HepG2 (cell line): ENCODE measurements around the gene SERINC4. TPM values are rescaled to one million over a fixed set of nuclear protein-coding genes. Genes with fewer than 3 reads are reported as not detected.

Experiments used
- ATAC-seq: fragments of 200-7000 bp; cut with Tn5 transposase; 3 replicates; pipeline ENCODE4 v1.9.1; 2020; ENCODE audit warnings: mild to moderate bottlenecking, moderate library complexity
- BruUV-seq: library from RNA; stranded (reverse); fragments of 400-500 nt; replicated peaks from 2 replicates; lab custom pipeline; 2021; lab: Mats Ljungman, UMichigan
- CTCF ChIA-PET: fragments of 300-600 bp; formaldehyde crosslinking; extraction: SDS; loops from one replicate; lab custom pipeline; 2021; ENCODE audit warnings: low total read pairs, inconsistent platforms, low intra/inter-chr PET ratio; lab: Yijun Ruan, JAX
- POLR2A ChIA-PET: fragments of 350-600 bp; sonication (Branson Sonifier 250); formaldehyde crosslinking; loops from one replicate; lab custom pipeline; 2020; ENCODE audit warnings: antibody characterized with exemption, inconsistent platforms; lab: Yijun Ruan, JAX
- DNase-seq: peaks from one replicate; pipeline ENCODE4 v3.0.0-alpha.2; 2015; ENCODE audit warnings: low spot score
- FAIRE-seq: peaks from 3 replicates; lab custom pipeline; 2011; peaks lifted over from hg19 to GRCh38; lab: Jason Lieb, UNC
- H2AFZ ChIP-seq: one replicate; pipeline ENCODE4 v1.6.1; 2011; ENCODE audit warnings: low read length, inconsistent platforms
- H3K27ac ChIP-seq: fragments of 300-600 bp; 3 replicates; pipeline ENCODE4 v1.8.0; 2011; ENCODE audit warnings: mixed run types, mild to moderate bottlenecking, mixed read lengths, low read length, inconsistent platforms; ENCODE audit not compliant: insufficient read depth; ENCODE audit errors: extremely low read length
- H3K27me3 ChIP-seq, 2 experiments: fragments of 200-600 bp in 1 of 2; 2 replicates in 1 of 2; 3 replicates in 1 of 2; pipeline versions ENCODE4 v1.6.0 to v1.8.0; 2011; ENCODE audit warnings: low read length in 2 of 2, mild to moderate bottlenecking in 2 of 2, moderate library complexity in 2 of 2, inconsistent platforms in 1 of 2; ENCODE audit not compliant: insufficient read depth in 2 of 2, control insufficient read depth in 1 of 2
- H3K36me3 ChIP-seq, 2 experiments: fragments of 200-600 bp in 1 of 2; replicated peaks in 1 of 2; 2 replicates in 1 of 2; 3 replicates in 1 of 2; pipeline versions ENCODE4 v1.5.1 to v1.8.0; 2011; ENCODE audit warnings: low read length in 2 of 2, inconsistent platforms in 1 of 2; ENCODE audit not compliant: insufficient read depth in 2 of 2, control insufficient read depth in 1 of 2
- H3K4me1 ChIP-seq: 2 replicates; pipeline ENCODE4 v1.5.1; 2012; ENCODE audit warnings: low read length, inconsistent platforms; ENCODE audit not compliant: insufficient read depth
- H3K4me2 ChIP-seq: 2 replicates; pipeline ENCODE4 v1.6.0; 2011; ENCODE audit warnings: low read depth, low read length, inconsistent platforms
- H3K4me3 ChIP-seq, 3 experiments: fragments of 200-600 bp in 1 of 3; sonication (generic), shearing (Covaris generic) in 1 of 3; replicated peaks in 1 of 3; 2 replicates each; pipeline ENCODE4 v1.5.1; 2011 to 2016; ENCODE audit warnings: low read length in 3 of 3, inconsistent platforms in 2 of 3, low read depth in 2 of 3, mild to moderate bottlenecking in 2 of 3, control low read depth in 1 of 3, mixed read lengths in 1 of 3; ENCODE audit not compliant: insufficient read depth in 1 of 3
- H3K79me2 ChIP-seq: one replicate; pipeline ENCODE4 v1.6.1; 2011; ENCODE audit warnings: low read length, inconsistent platforms; ENCODE audit not compliant: insufficient read depth
- H3K9ac ChIP-seq: 2 replicates; pipeline ENCODE4 v1.6.0; 2011; ENCODE audit warnings: mild to moderate bottlenecking, low read depth, low read length, inconsistent platforms; ENCODE audit not compliant: insufficient read depth
- H3K9me3 ChIP-seq: 2 replicates; pipeline ENCODE4 v1.5.1; 2012; ENCODE audit warnings: mild to moderate bottlenecking, low read length
- H4K20me1 ChIP-seq: 2 replicates; pipeline ENCODE4 v1.6.0; 2011; ENCODE audit warnings: inconsistent platforms, mild to moderate bottlenecking, low read length, moderate library complexity; ENCODE audit not compliant: insufficient read depth
- CREBL2 ChIP-seq: sonication (generic); formaldehyde crosslinking; IDR thresholded peaks from 2 replicates; pipeline ENCODE4 v1.8.1; 2023; ENCODE audit warnings: missing genetic modification reagents, mild to moderate bottlenecking, borderline replicate concordance
- MAFK ChIP-seq, 2 experiments: IDR thresholded peaks in 1 of 2; conservative IDR thresholded peaks in 1 of 2; 2 replicates each; pipeline ENCODE4 v1.6.1; 2011; ENCODE audit warnings: improper control_type of control experiment in 2 of 2, low read length in 2 of 2
- RBFOX2 ChIP-seq: fragments of 200-400 bp; formaldehyde crosslinking; IDR thresholded peaks from 2 replicates; pipeline ENCODE4 v1.6.1; 2017; ENCODE audit warnings: low read depth, mild to moderate bottlenecking, low read length
- ZBTB38 ChIP-seq: sonication (generic); formaldehyde crosslinking; IDR thresholded peaks from 2 replicates; pipeline ENCODE4 v1.5.1; 2020; ENCODE audit warnings: mild to moderate bottlenecking, missing genetic modification reagents
- WGBS: methylation state at CpG from one replicate; pipeline ENCODE4 v1.1.6; 2017; ENCODE audit warnings: low lambda C conversion rate; 5-methylcytosine and 5-hydroxymethylcytosine counted together
- in situ Hi-C: cut with HindIII; loops from 2 replicates; pipeline ENCODE4 v1.10.0; 2017; ENCODE audit warnings: low pct_unique_long_range_greater_than_20kb; ENCODE audit not compliant: extremely low pct_ligation_motif_present
- intact Hi-C: fragments of 100-400 bp; cut with micrococcal nuclease; formaldehyde crosslinking; loops from one replicate; pipeline ENCODE4 v1.10.0; 2022; ENCODE audit not compliant: unreplicated experiment
- polyA plus RNA-seq, 8 experiments: library from polyadenylated mRNA; depleted of rRNA in 3 of 8; stranded (reverse) in 7 of 8; unstranded in 1 of 8; fragments of >200 nt; fragmentation: Illumina TruSeq in 4 of 8; extraction: Trizol in 4 of 8; gene quantifications; 2 replicates each; pipeline versions ENCODE4 v1.2.1 to v1.2.3, GENCODE V29; 2011 to 2016; ENCODE audit warnings: low read depth in 4 of 8, missing spikeins in 1 of 8, mixed read lengths in 1 of 8; ENCODE audit not compliant: insufficient read depth in 1 of 8
- total RNA-seq, 5 experiments: library from RNA; depleted of rRNA; stranded (reverse); fragments of >200 nt; fragmentation: Illumina TruSeq; extraction: Trizol; gene quantifications; 2 replicates each; pipeline ENCODE4 v1.2.3, GENCODE V29; 2016; ENCODE audit warnings: low read depth in 1 of 5

SERINC4 gene
- total and polyA plus RNA-seq, 2 of the 13 experiments (the other 11 are each of a cell fraction or from before 2014, with no cell fraction given), result not detected

GRCh38 chr15:43751885-43752284, 48.1 kb downstream of the SERINC4 start:
- Histone ChIP-seq H3K36me3 (peaks cover 5 to 55% of the 10 kb centered on the region in 2 experiments; a peak in 4 of 5 replicates), H3K9ac (no peak overlapping the region), H2AFZ (no peak overlapping the region), H3K79me2 (peaks cover 73% of the 10 kb centered on the region), H3K27ac (no peak overlapping the region), H3K4me3 (no peak overlapping the region), H3K9me3 (no peaks in the 10 kb centered on the region), H4K20me1 (peaks cover 45% of the 10 kb centered on the region), H3K4me2 (no peak overlapping the region), H3K27me3 (no peaks in the 10 kb centered on the region; a peak in 1 of 5 replicates), H3K4me1 (peaks cover 47% of the 10 kb centered on the region)
- 94% methylated on average over 6 of the region's 6 CpGs for WGBS
- no peak for FAIRE-seq
- TF ChIP-seq MAFK (conservative IDR thresholded peaks at IDR 0.05 in 1 of 2, IDR thresholded peaks at IDR 0.05 in 1 of 2; ENCODE audit: low read length in 2 of 2), result no peak
- TF ChIP-seq RBFOX2, result 0 out of 2 replicates have a peak, but pooled peaks have one; percentile 35
- in situ Hi-C loops (loop anchor here (25.0 kb wide), 1 partner anchor 315 kb away; no protein-coding TSS in a partner anchor), intact Hi-C loops (no loop called here)
- no peak for ATAC-seq
- ChIA-PET POLR2A (no interaction called here), CTCF (no interaction called here)
- no peak for DNase-seq
- BruUV-seq, result no TSS peak

GRCh38 chr15:43749690-43750345, 50.2 kb downstream of the SERINC4 start:
- in situ Hi-C loops, result loop anchor here (25.0 kb wide), 1 partner anchor 313 kb away; no protein-coding TSS in a partner anchor
- Histone ChIP-seq H2AFZ (no peak overlapping the region), H3K9me3 (no peaks in the 10 kb centered on the region), H3K36me3 (peaks cover 5 to 36% of the 10 kb centered on the region in 2 experiments; a peak in 4 of 5 replicates), H3K4me3 (peak overlapping the region in 1 of 3 experiments; percentile 4; a peak in 1 of 6 replicates), H3K27me3 (no peaks in the 10 kb centered on the region; a peak in 1 of 5 replicates), H3K27ac (no peak overlapping the region), H4K20me1 (peaks cover 45% of the 10 kb centered on the region), H3K4me2 (peak overlapping the region; percentile 53), H3K9ac (no peak overlapping the region), H3K79me2 (peaks cover 76% of the 10 kb centered on the region)
- CTCF ChIA-PET, result no interaction called here
- no TSS peak for BruUV-seq
- no peak for ATAC-seq
- intact Hi-C loops, result no loop called here
- 88% methylated on average over 12 of the region's 12 CpGs for WGBS
- no peak for FAIRE-seq
- POLR2A ChIA-PET, result no interaction called here
- TF ChIP-seq CREBL2 (CRISPR knock-in tag), result no peak
- 0 out of 2 replicates have a peak, but pooled peaks have one; percentile 14 for TF ChIP-seq ZBTB38 (CRISPR knock-in tag)
- TF ChIP-seq, all 625 proteins: peak for 1
- peaks cover 47% of the 10 kb centered on the region for H3K4me1 ChIP-seq
- no peak for DNase-seq
